HG03378 (cell line): Measurements from ENCODE around the gene CARD11.

Experiments
- ATAC-seq: cut with Tn5 transposase; IDR thresholded peaks from one replicate; pipeline ENCODE4 v1.9.1; 2021; ENCODE audit warnings: mild to moderate bottlenecking, moderate library complexity; ENCODE audit not compliant: unreplicated experiment

The CARD11 gene

DNA sequence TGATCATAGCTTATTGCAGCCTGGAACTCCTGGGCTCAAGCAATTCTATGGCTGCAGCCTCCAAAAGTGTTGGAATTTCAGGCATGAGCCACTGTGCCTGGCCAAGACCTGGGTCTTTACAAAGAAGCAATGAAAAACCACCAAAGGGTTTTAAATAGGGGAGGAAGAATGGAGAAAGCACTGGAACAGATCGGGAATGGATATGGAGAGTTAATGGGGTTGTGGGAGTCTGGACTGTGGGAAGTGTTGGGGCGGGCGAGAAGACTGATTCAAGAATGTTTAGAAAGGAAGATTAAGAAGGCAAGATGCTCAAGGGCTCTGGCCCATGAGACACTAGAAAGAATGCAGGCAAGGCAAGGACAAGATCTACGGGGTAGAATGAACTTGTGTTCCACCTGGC, 98.5 kb downstream of the CARD11 start:
- ATAC-seq, result no peak

GRCh38 chr7:2944739-2945138, 98.9 kb downstream of the CARD11 start:
- no peak for ATAC-seq

- no peak for ATAC-seq
Measured at GRCh38 chr7:2943851-2944601, 99.6 kb downstream of the CARD11 start.

DNA sequence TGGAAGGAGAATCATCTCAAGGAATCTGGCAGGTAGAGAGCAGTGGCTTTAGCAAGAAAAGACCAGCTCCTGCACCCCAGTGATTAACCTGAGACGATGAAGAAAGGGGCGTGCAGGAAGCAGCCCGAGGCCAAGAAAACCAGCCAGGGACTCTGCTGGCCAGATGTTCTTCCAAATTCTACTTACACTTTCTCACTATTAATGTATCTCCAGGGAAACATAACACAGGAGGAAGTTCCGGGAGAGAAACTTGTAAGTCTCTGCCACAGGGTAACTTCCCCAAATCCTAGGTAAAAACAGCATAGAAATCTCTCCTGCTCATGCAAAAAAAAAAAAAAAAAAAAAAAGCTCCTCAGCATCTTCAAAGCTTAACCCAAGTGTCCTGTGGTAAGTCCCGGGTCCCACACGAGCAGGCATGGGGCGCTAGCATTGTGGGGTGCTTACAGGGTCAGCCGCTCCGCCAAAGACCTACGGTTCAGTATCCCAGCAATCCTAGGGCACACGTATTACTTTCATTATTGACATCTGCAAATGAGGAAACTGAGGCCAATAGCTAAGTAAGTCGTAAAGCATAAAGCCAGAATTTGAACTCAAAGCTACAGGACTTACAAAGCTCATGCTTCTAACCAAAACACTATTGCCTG, 102.3 kb downstream of the CARD11 start:
- ATAC-seq, result no peak

GRCh38 chr7:2940466-2940865, 103.2 kb downstream of the CARD11 start:
- no peak for ATAC-seq

DNA sequence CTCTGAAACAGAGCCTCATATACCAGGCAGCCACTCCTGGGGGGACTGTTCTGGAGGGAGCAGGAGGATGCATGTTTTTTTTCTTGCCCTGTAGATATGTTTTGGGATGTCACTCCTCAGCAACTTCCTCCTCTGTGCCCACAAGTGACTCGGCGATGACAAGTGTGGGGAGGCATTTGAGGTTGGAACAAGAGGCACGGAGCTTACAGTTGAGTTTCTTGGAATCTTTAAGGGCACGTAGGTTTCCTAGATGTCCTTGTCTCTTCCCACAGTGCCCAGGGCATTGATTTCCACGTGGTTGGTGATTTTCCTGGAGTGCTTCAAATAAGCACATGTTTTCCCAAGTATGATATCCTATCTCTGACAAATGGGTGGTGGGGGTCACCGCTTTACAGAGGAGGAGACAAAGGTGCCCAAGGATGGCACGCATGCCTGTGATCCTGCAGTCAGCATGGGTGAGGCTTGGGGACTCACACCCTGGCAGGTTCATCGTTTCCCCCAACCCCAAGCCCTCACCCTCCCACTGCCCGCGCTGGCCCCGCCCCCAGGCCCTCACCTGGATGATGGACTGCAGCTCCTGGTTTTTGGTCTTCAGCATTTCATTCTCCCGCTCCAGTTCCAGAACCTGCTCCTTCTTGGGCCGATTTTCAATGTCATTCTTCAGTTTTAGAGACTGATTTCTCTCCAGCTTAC, 104.3 kb downstream of the CARD11 start:
- no peak for ATAC-seq

GRCh38 chr7:2938514-2939192, 105.0 kb downstream of the CARD11 start:
- no peak for ATAC-seq

GRCh38 chr7:2937701-2938513, 105.8 kb downstream of the CARD11 start:
- ATAC-seq, result no peak

GRCh38 chr7:2936891-2937580, 106.6 kb downstream of the CARD11 start:
- no peak for ATAC-seq

DNA sequence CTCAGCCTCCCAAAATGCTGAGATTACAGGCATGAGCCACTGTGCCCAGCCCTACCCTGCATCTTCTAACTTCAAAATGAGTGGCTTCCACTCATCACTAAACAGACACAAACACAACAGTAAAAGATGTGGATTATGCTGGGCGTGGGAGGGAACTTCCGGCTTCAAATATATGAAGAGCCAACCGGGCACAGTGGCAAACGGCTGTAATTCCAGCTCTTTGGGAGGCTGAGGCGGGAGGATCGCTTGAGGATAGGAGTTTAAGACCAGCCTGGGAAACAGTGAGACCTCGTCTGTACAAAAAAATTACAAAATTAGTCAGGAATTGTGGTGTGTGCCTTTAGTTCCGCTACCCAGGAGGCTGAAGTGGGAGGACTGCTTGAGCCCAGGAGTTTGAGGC, 107.4 kb downstream of the CARD11 start:
- ATAC-seq, result no peak

DNA sequence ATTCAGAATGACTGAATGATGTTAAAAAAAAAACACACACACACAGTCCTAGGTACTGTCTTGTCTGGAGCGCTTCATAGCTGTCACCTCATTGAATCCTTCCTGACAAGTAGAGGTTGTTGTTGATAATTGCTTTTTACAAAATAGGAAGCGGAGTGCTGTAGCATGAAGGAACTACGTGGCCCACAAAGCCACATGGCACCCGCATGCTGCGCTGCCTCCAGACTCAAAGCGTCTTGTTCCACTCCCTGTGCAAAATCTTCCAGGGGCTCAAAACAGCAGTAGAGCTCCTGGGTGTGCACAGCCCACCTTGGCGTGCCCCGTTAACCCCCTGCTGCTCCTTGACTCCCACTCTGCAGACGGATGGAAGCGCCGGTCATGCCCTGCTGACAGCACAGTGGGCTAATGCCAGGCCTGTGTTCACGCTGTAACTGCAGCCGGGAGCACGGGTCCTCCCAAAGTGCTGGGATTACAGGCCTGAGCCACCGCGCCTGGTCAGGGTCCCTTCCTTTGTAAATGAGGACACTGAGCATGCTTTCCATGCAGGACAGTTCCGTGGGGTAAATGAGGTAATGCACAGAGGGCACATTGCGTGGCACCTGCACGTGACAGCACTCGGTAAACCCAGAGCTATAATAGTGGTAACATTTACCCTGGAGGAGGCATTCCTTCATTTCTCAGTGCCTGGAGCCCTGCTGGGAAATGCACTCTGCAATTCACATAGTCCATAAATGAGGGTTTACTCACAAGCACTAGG, 108.5 kb downstream of the CARD11 start:
- no peak for ATAC-seq

DNA sequence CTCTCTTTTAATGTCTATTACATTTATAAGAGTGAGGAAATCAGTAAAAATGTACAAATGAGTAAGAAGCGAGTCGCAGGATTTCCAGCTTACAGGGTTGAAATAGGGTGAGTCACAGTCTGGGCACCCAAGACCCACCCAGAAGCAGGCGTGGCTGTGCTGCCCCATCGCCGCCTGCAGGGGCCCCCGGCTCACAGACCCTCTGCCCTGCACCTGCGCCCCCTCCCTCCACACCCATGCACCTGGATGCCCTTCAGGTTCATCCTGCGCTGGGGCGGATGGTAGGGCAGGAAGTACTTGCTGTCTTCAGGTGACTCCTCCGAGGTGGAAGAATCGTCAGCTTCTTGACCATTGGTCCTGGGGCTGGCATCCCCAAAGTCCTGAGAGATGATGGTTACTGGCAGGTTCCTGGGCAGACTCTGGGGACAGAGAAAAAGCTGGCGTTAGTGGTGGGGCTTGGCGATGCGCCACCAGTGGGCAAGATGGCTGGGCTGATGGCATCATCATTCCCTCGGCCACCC, 109.4 kb downstream of the CARD11 start:
- no peak for ATAC-seq

DNA sequence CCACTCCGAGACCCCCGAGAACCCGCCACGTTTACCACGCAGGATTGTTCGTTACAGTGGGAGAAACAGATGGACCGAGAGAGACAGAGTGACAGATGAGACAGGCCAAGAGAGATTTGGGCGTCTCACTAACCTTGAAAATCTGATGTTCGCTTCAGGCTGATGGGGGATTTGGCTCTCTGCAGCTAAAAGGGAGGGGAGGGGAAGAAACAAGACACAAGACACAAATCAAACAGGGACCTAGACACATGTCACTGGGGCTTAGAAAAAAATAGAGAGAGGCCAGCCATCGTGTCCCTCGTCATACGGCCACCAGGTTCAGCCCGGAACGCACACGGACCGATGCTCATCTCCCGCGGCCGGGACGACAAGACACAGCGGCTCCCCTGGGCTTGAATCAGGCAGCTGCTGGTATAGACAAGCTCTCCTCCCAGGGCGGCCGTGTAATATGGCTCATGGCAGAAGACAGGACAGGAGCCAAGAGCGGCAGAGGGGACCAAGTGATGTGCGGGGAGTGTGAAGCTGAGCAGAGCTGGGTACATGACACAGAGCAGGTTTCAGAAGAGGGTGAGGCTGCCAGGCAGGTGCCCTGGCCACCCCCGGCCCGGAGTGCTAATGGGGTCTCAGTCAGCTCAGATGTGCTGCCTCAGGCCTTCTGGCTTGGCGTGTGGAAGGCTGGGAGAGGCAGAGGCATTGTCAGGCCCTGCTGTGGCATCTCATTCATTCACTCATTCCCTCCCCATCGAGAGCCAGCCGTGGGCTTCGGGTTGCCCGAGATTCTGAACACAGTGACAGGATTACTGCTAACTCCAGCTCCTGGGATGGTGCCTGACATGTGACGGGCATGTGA, 111.0 kb downstream of the CARD11 start:
- no peak for ATAC-seq

GRCh38 chr7:2931034-2931415, 112.6 kb downstream of the CARD11 start:
- no peak for ATAC-seq

- ATAC-seq, result no peak
Measured at GRCh38 chr7:2930310-2931033, 113.2 kb downstream of the CARD11 start.

- no peak for ATAC-seq
Measured at GRCh38 chr7:2929321-2930201, 114.1 kb downstream of the CARD11 start.
